ENCODE measurements around the gene ATP8A1.
A peak's percentile ranks its signal among the peaks of the same experiment; 100 is the strongest.

ATP8A1 gene

GRCh38 chr4:42671431-42672194 is 14.7 kb upstream of the ATP8A1 start:
- no peaks in the 10 kb centered on the region for H4K20me1 ChIP-seq (ENCODE audit: insufficient read depth, low read length)
- H3K4me1 ChIP-seq (ENCODE audit: low read length) = no peaks in the 10 kb centered on the region
- H3K27ac ChIP-seq (ENCODE audit: low read length) = no peak overlapping the region
- H3K36me3 ChIP-seq (replicated peaks; ENCODE audit: low read depth, low read length) = no peaks in the 10 kb centered on the region
- no peaks in the 10 kb centered on the region for H3K79me2 ChIP-seq (ENCODE audit: low read length)
- 0 out of 2 replicates have a peak, but pooled peaks cover 1% of the 10 kb centered on the region for H3K27me3 ChIP-seq (ENCODE audit: low read depth, low read length)
- H2AFZ ChIP-seq (ENCODE audit: low read depth, low read length) = no peak overlapping the region
- no peak overlapping the region for H3K4me2 ChIP-seq (ENCODE audit: low read length)
- no peak overlapping the region for H3K4me3 ChIP-seq (ENCODE audit: low read length)
- H3K9ac ChIP-seq (ENCODE audit: low read length) = no peak overlapping the region
- TF ChIP-seq CTCF (IDR thresholded peaks at IDR 0.05; ENCODE audit: low read depth, low read length) (no peak), EZH2phosphoT487 (IDR thresholded peaks at IDR 0.05; ENCODE audit: low read depth) (no peak)
- H3K9me3 ChIP-seq (ENCODE audit: insufficient read depth, low read length) = no peaks in the 10 kb centered on the region

- Histone ChIP-seq H3K4me2 (ENCODE audit: low read length) (peak overlapping the region; percentile 81), H3K27ac (ENCODE audit: low read length) (no peak overlapping the region), H2AFZ (ENCODE audit: low read depth, low read length) (0 out of 2 replicates have a peak overlapping the region, but pooled peaks have one; percentile 75), H3K9me3 (ENCODE audit: insufficient read depth, low read length) (no peaks in the 10 kb centered on the region), H4K20me1 (ENCODE audit: insufficient read depth, low read length) (no peaks in the 10 kb centered on the region), H3K4me1 (ENCODE audit: low read length) (peaks cover 21% of the 10 kb centered on the region), H3K9ac (ENCODE audit: low read length) (peak overlapping the region; percentile 75; the same call in 1 of the 2 replicates), H3K36me3 (replicated peaks; ENCODE audit: low read depth, low read length) (peaks cover 5% of the 10 kb centered on the region), H3K4me3 (ENCODE audit: low read length) (peak overlapping the region; percentile 88), H3K27me3 (ENCODE audit: low read depth, low read length) (no peaks in the 10 kb centered on the region), H3K79me2 (ENCODE audit: low read length) (peaks cover 36% of the 10 kb centered on the region)
- TF ChIP-seq CTCF (IDR thresholded peaks at IDR 0.05; ENCODE audit: low read depth, low read length) = no peak
- TF ChIP-seq EZH2phosphoT487 (IDR thresholded peaks at IDR 0.05; ENCODE audit: low read depth) = no peak
Observed at GRCh38 chr4:42658261-42658660, 1.4 kb upstream of the ATP8A1 start.

- H3K27ac ChIP-seq (ENCODE audit: low read length) = peak overlapping the region; percentile 47
- H2AFZ ChIP-seq (ENCODE audit: low read depth, low read length) = peak overlapping the region; percentile 36
- peaks cover 2% of the 10 kb centered on the region; the same call in 1 of the 2 replicates for H3K9me3 ChIP-seq (ENCODE audit: insufficient read depth, low read length)
Observed at GRCh38 chr4:42656679-42656943, 294 bp downstream of the ATP8A1 start.

More at GRCh38 chr4:42656679-42656943, 294 bp downstream of the ATP8A1 start:
- H3K36me3 ChIP-seq (replicated peaks; ENCODE audit: low read depth, low read length) = peaks cover 13% of the 10 kb centered on the region
- H4K20me1 ChIP-seq (ENCODE audit: insufficient read depth, low read length) = no peaks in the 10 kb centered on the region
- H3K79me2 ChIP-seq (ENCODE audit: low read length) = peaks cover 50% of the 10 kb centered on the region
- TF ChIP-seq EZH2phosphoT487 (IDR thresholded peaks at IDR 0.05; ENCODE audit: low read depth) (no peak), CTCF (IDR thresholded peaks at IDR 0.05; ENCODE audit: low read depth, low read length) (no peak)
- peaks cover 21% of the 10 kb centered on the region for H3K4me1 ChIP-seq (ENCODE audit: low read length)
- no peaks in the 10 kb centered on the region for H3K27me3 ChIP-seq (ENCODE audit: low read depth, low read length)
- H3K4me2 ChIP-seq (ENCODE audit: low read length) = peak overlapping the region; percentile 79
- peak overlapping the region; percentile 88 for H3K4me3 ChIP-seq (ENCODE audit: low read length)
- H3K9ac ChIP-seq (ENCODE audit: low read length) = peak overlapping the region; percentile 74

Data from OCI-LY3 (cell line).